ENCODE measurements around the gene RTF2. TPM values are rescaled to one million over a fixed set of nuclear protein-coding genes. Genes with fewer than 3 reads are reported as not detected.

The RTF2 gene
- total RNA-seq = 10 to 100 TPM; 50.3 to 89.3 (median 72.7) TPM
- polyA plus RNA-seq = 10 to 100 TPM; 66.2 to 83.9 (median 83.8) TPM
- long read RNA-seq, donor 1, transcript RTF2-203 (8 exons, 1,572 nt) = minor isoform, 5 of 45 reads
- long read RNA-seq, donor 1, transcript RTF2-202 (9 exons, 2,212 nt) = major isoform, 33 of 45 reads
- long read RNA-seq, donor 1, partial matches to known transcripts = 7 of 45 reads
- long read RNA-seq, donor 1, other reads (novel, unspliced or antisense) = 0 of 45 reads
- long read RNA-seq, donor 2, transcript RTF2-202 (9 exons, 2,212 nt) = major isoform, 26 of 35 reads
- long read RNA-seq, donor 2, partial matches to known transcripts = 9 of 35 reads
- long read RNA-seq, donor 2, other reads (novel, unspliced or antisense) = 0 of 35 reads

- H3K4me1 ChIP-seq = peaks cover 12 to 82% (median 53%) of the 10 kb centered on the region in 6 donors
- H3K27ac ChIP-seq = peak within 1 kb of the TSS; percentile 83 to 95 (median 91)
- DNase-seq = peak; percentile 98
- TF ChIP-seq POLR2A (IDR thresholded peaks at IDR 0.05) (peak in 1 of 3 donors; percentile 90), CTCF (IDR thresholded peaks at IDR 0.05 in 8 of 11, conservative IDR thresholded peaks at IDR 0.05 in 3 of 11) (peak in 5 of 11 experiments; percentile 7 to 42 (median 26)), POLR2AphosphoS5 (IDR thresholded peaks at IDR 0.05) (peak; percentile 96 to 99 (median 97))
- H3K27me3 ChIP-seq (replicated peaks in 1 of 7) = no peaks in the 10 kb centered on the region
- H3K9me3 ChIP-seq = no peaks in the 10 kb centered on the region
- 0 to 1% (median 1%) methylated on average over 18 to 55 of the region's 55 CpGs for WGBS, 5 donors
- H3K36me3 ChIP-seq = peaks cover 0 to 33% (median 8%) of the 10 kb centered on the region in 6 donors
- intact Hi-C loops (cut with DNase I; ENCODE audit: low total_unique reads) = loop anchor here (5.0 kb wide), 1 partner anchor 66 kb away; no protein-coding TSS in a partner anchor
- peak within 1 kb of the TSS; percentile 57 to 95 (median 67) for H3K4me3 ChIP-seq
These were observed at the start of gene RTF2 for GRCh38 chr20:56468316-56469076. Gene RTF2, plus strand, starts transcription at chr20:56468627. Its CDS starts 71 bp downstream, at chr20:56468698.

GRCh38 chr20:56420028-56420427, 48.4 kb upstream of the RTF2 start:
- Histone ChIP-seq H3K36me3 (peaks cover 0 to 8% (median 0%) of the 10 kb centered on the region in 6 donors), H3K9me3 (no peaks in the 10 kb centered on the region), H3K27me3 (replicated peaks in 1 of 7) (no peaks in the 10 kb centered on the region), H3K4me1 (peaks cover 6 to 100% (median 62%) of the 10 kb centered on the region in 6 donors), H3K27ac (peak overlapping the region in 7 of 8 donors; percentile 51 to 90 (median 85)), H3K4me3 (peak overlapping the region in 1 of 8 donors; percentile 44)
- intact Hi-C loops (cut with DNase I; ENCODE audit: low total_unique reads) = no loop called here
- no peak for DNase-seq
- TF ChIP-seq POLR2AphosphoS5 (IDR thresholded peaks at IDR 0.05) (no peak), CTCF (IDR thresholded peaks at IDR 0.05 in 8 of 11, conservative IDR thresholded peaks at IDR 0.05 in 3 of 11) (no peak), POLR2A (IDR thresholded peaks at IDR 0.05) (no peak)
- 64 to 87% (median 80%) methylated on average over 2 of the region's 2 CpGs for WGBS, 5 donors

- peaks cover 0 to 8% (median 0%) of the 10 kb centered on the region in 6 donors for H3K36me3 ChIP-seq
- H3K27ac ChIP-seq = peak overlapping the region in 7 of 8 donors; percentile 55 to 90 (median 85)
- no peaks in the 10 kb centered on the region for H3K9me3 ChIP-seq
- WGBS, 5 donors = 66 to 77% (median 73%) methylated on average over 11 of the region's 11 CpGs
- H3K4me1 ChIP-seq = peaks cover 6 to 98% (median 60%) of the 10 kb centered on the region in 6 donors
- intact Hi-C loops (cut with DNase I; ENCODE audit: low total_unique reads) = no loop called here
- H3K27me3 ChIP-seq (replicated peaks in 1 of 7) = no peaks in the 10 kb centered on the region
- DNase-seq = no peak
- H3K4me3 ChIP-seq = no peak overlapping the region
- TF ChIP-seq CTCF (IDR thresholded peaks at IDR 0.05 in 8 of 11, conservative IDR thresholded peaks at IDR 0.05 in 3 of 11) (no peak), POLR2A (IDR thresholded peaks at IDR 0.05) (no peak)
These were observed 47.3 kb upstream of the RTF2 start for GRCh38 chr20:56420940-56421688.

Measured in spleen (tissue), 13 donors.